A172 (cell line): ENCODE data around the gene VAV3. TPM values are rescaled to one million over a fixed set of nuclear protein-coding genes. Genes with fewer than 3 reads are reported as not detected.

Experiments
- DNase-seq: peaks from one replicate; pipeline ENCODE4 v3.0.0-alpha.2; 2015; ENCODE audit warnings: low spot score
- total RNA-seq: library from RNA; depleted of rRNA; stranded (reverse); fragments of >200 nt; shearing (Covaris generic); gene quantifications from 2 replicates; pipeline ENCODE4 v1.2.3, GENCODE V29; 2014; rRNA removed

The VAV3 gene
- total RNA-seq, 1 experiment from 2014 or later, result 0.88 TPM

GRCh38 chr1:107538502-107538901, 426.5 kb downstream of the VAV3 start:
- DNase-seq, result no peak

GRCh38 chr1:107536266-107536665, 428.7 kb downstream of the VAV3 start:
- DNase-seq, result no peak

GRCh38 chr1:107535091-107535490, 429.9 kb downstream of the VAV3 start:
- no peak for DNase-seq

- no peak for DNase-seq
Observed at GRCh38 chr1:107534632-107535031, 430.3 kb downstream of the VAV3 start.

GRCh38 chr1:107533436-107533835, 431.5 kb downstream of the VAV3 start:
- DNase-seq, result no peak

- DNase-seq, result no peak
Observed at GRCh38 chr1:107532318-107532717, 432.7 kb downstream of the VAV3 start.

GRCh38 chr1:107531065-107531908, 433.7 kb downstream of the VAV3 start:
- no peak for DNase-seq

GRCh38 chr1:107530543-107530942, 434.4 kb downstream of the VAV3 start:
- no peak for DNase-seq

GRCh38 chr1:107529511-107530149, 435.4 kb downstream of the VAV3 start:
- DNase-seq, result peak; percentile 7

GRCh38 chr1:107526524-107527198, 438.3 kb downstream of the VAV3 start:
- no peak for DNase-seq

- no peak for DNase-seq
Observed at GRCh38 chr1:107525961-107526360, 439.0 kb downstream of the VAV3 start.

GRCh38 chr1:107525145-107525544, 439.8 kb downstream of the VAV3 start:
- DNase-seq, result no peak

GRCh38 chr1:107524301-107524700, 440.7 kb downstream of the VAV3 start:
- DNase-seq, result no peak

GRCh38 chr1:107523736-107524135, 441.2 kb downstream of the VAV3 start:
- no peak for DNase-seq

GRCh38 chr1:107523061-107523460, 441.9 kb downstream of the VAV3 start:
- no peak for DNase-seq

Other genes starting within 250 kb of the VAV3 start
- 77.7 and 90.1 TPM in 2 replicates for gene SLC25A24, start 235.2 kb upstream of the VAV3 start, total RNA-seq